GM18498 (cell line): ENCODE data around the gene RAB7A.

ENCODE experiments used
- ATAC-seq: cut with Tn5 transposase; IDR thresholded peaks from one replicate; pipeline ENCODE4 v1.9.1; 2021; ENCODE audit warnings: mild to moderate bottlenecking, moderate library complexity; ENCODE audit not compliant: unreplicated experiment

RAB7A gene

GRCh38 chr3:128726023-128727016, at the start of gene RAB7A:
TSS of gene RAB7A (plus strand) at chr3:128726183. CDS start at chr3:128795368, 69,185 bp downstream.
- ATAC-seq, result peak; percentile 90

- no peak for ATAC-seq
Measured at GRCh38 chr3:128679338-128679737, 46.6 kb upstream of the RAB7A start.

GRCh38 chr3:128680603-128681368, 45.2 kb upstream of the RAB7A start:
- peak; percentile 91 for ATAC-seq

DNA sequence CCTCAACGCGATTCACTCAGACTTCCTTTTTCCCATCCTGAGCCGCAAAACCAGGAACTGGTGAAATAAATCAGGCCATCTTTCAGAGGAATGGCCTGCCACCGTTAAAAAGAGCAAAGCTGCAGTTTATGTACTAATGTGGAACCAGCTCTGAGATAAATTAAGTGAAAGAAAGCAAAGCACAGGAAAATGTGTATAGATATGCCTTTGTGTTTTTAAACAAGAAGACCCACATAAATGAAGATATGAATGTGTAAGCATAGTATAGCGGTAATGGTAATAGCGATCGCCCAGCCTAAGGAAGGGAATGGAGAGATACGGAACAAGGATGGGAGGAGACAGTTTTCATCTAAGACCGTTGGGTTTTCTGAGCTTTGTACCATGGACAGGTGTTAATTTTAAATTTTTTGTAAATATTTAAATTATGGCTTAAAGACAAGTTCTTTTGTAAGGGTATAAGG, 44.6 kb upstream of the RAB7A start:
- ATAC-seq, result no peak

DNA sequence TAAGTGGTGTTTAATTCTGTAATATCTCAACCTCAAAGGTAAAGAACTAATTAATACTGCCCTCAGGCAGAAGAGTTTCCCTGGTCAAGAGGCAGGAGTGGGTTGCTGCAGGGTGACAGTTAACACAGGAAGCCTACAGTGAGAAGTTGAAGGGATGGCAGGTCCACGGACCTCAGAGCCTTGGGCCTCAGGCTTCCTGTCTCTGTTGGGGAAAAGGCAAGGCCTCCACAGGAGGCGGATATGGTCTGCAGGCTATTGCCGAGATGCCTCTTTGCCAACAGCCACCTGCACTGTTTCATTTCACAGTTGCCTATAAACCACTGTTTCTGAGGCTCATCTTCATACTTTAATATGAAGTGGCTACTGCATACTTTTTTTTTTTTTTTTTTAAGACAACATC, 42.0 kb upstream of the RAB7A start:
- ATAC-seq, result no peak

- ATAC-seq, result no peak
Measured at GRCh38 chr3:128684986-128685726, 40.8 kb upstream of the RAB7A start.

DNA sequence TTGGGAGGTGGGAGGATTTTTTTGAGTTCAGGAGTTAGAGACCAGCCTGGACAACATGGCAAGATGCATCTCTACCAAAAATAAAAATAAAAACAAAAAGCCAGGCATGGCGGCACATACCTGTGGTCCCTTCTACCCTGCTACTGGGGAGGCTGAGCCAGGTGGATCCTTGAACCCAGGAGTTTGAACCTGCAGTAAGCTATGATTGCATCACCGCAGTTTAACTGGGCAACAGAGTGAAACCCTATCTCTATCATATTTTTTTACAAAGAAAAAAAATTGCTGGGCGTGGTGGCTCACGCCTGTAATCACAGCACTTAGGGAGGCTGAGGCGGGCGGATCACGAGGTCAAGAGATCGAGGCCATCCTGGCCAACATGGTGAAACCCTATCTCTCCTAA, 39.5 kb upstream of the RAB7A start:
- no peak for ATAC-seq

- no peak for ATAC-seq
Measured at GRCh38 chr3:128689060-128689459, 36.9 kb upstream of the RAB7A start.

DNA sequence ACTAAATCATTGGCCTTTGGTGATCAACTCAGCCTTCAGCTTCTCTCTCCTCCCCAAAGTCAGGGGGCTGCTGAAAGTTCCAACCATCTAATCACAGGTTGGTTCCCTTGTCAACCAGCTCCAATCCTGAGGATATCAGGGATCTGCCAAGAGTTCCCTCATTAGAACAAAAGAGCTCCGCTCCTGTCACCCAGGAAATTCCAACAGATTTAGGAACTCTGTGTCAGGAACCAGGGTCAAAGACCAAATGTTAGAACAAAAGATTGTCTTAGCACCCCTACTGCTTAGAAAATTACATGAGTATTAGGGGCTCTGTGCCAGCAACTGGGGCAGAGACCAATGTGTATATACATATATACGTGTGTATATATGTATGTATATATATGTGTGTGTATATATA, 32.3 kb upstream of the RAB7A start:
- ATAC-seq, result no peak

DNA sequence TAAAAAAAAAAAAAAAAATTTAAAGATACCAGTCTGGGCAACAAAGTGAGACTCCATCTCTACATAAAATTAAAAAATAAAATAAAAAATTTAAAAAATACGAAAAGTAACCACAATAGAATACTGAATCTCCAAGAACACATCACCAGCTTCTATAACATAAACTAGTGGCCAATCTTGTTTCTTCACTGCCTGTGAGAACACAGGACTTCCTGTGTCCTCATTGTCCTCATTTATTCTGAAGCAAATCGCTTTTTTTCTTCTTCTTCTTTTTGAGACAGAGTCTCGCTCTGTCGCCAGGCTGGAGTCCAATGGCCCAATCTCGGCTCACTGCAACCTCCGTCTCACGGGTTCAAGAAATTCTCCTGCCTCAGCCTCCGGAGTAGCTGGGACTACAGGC, 28.6 kb upstream of the RAB7A start:
- ATAC-seq, result no peak

- ATAC-seq, result no peak
Measured at GRCh38 chr3:128698211-128699047, 27.6 kb upstream of the RAB7A start.

GRCh38 chr3:128701342-128702212, 24.4 kb upstream of the RAB7A start:
- ATAC-seq, result no peak

DNA sequence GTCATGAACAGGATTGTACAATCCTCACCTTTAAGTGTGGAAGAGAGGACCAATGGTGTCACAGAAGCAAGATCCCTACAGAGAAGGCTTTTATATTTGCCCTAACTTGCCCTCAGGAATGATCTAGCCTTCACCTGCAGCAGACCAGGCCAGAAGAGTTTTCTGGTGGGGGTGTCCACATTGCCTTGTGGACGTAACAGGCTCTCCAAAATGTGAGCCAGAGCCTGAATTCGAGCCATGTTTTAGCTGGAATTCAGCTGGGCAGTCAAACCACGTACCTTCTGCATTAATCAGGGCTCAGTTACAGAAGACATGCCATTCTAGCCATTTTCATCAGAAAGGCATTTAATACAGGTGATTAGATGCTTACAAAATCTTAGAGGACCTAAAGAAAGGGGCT, 23.6 kb upstream of the RAB7A start:
- no peak for ATAC-seq

DNA sequence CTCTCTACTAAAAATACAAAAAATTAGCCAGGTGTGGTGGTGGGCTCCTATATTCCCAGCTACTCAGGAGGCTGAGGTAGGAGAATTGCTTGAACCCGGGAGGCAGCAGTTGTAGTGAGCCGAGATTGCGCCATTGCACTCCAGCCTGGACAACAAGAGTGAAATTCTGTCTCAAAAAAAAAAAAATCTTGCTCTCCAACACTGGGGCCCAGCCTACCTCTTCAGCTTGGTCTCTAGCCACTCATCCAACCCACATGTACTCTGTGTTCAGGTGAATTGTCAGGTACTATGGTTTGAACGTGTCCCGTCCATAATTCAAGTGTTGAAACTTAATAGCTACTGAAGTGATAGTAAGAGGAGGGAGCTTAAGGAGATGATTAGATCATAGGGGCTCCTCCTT, 22.4 kb upstream of the RAB7A start:
- ATAC-seq, result no peak

DNA sequence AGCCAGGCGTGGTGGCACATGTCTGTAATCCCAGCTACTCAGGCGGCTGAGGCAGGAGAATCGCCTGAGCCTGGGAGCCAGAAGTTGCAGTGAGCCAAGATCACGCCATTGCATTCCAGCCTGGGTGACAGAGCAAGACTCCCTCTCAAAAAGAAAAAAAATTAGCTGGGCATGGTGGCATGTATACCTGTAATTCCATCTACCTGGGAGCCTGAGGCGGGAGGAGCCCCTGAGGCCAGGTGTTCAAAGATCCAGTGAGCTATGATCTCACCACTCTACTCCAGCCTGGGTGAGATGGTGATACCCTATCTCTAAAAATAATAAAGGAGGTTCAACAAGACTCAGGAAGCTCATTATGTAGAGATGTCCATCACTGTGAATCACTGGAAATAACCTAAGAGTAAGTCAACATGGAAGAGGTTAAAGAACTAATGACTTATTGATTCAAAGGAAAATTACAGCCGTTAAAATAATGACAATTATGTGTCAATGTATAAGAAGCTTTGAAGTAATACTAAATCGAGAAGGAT, 19.8 kb upstream of the RAB7A start:
- no peak for ATAC-seq

GRCh38 chr3:128707928-128708494, 18.0 kb upstream of the RAB7A start:
- ATAC-seq, result no peak

GRCh38 chr3:128709038-128709437, 16.9 kb upstream of the RAB7A start:
- no peak for ATAC-seq

DNA sequence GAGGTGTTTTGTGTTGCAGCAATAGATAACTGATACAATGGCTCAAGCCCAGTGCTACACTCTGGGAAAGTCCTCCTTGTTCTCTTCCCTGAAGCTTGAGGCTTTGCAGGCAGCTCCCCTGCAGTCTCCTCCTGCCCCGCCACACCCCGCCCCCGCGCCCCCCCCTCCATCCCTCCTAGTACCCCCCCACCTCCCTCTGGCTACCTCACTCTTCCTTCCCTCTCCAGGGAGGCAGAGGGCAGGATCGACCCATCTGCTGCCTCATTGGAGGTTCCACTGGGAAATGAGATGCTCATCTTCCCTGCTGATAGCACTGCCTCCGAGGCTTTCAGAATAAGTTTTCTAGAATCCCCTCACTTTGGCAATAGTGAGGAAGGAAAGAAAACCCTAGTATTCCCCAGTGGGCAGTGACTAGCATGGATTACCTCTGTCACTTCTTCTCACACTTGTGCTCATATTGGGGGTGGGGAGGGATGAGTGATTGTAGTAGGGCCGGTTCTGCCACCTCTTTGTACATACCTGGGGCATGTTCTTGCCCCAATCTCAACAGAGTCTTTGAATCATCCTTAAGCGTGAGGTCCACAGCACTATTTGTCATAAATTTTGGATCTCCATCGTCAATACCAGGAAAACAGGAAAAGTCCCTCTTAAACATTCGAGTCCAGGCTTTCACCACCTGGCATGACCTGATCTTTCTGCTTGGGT, 16.3 kb upstream of the RAB7A start:
- ATAC-seq, result no peak
